GM13976 (cell line): ENCODE data around the gene FOXB2.
A peak's percentile ranks its signal among the peaks of the same experiment; 100 is the strongest.

Experiments
- DNase-seq: peaks from one replicate; pipeline ENCODE4 v3.0.0; 2012; ENCODE audit warnings: low spot score
- in situ Hi-C: fragments of 300-500 bp; cut with MboI; formaldehyde crosslinking; loops from one replicate; pipeline ENCODE4 v1.12.0; 2022; ENCODE audit warnings: low sequenced_read_pairs, mixed read lengths, inconsistent platforms; ENCODE audit not compliant: unreplicated experiment
- TF ChIP-seq, protein P1 (sequence below): IDR thresholded peaks from 2 replicates; pipeline ENCODE4 v1.5.1; 2012; ENCODE audit warnings: borderline replicate concordance, mild to moderate bottlenecking; ENCODE audit not compliant: insufficient read depth; ENCODE audit errors: extremely low read depth, missing control alignments, control extremely low read depth

FOXB2 gene

DNA sequence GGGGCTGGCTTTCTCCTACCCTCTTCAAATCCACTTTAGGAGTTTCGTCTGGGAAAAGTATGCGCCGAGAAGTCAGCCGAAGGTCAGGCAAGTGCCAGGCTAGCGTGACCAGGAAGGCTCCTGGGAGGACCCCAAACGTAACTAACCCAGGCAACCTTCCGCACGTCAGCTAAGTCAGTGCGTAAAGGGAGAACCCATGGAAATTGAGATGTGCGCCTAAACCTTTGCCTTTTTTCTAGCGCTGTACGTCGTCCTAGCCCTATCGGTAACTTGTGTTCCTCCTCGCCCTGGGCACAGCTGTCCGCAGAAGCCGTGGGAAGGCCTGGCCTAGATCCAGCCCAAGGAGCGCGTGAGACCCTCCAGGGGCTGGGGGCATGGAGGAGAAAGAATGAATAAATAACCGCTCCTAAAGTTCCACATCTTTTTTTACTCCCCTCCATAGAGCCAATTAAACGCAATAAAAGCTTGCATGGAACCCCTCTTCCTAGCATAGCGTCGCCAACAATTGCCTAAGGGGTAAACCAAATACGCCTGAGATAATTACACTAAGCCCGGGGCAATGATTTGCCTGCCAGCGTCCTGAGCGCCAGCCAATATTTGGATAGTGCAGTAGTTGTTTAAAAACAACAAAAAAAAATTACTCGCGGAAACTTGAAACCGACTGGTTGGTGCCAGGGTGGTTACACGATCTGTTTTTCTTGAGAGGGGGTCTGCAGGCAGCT lies 4.0 kb upstream of the FOXB2 start:
- peak; percentile 27 for DNase-seq
- TF ChIP-seq, protein P1, sequence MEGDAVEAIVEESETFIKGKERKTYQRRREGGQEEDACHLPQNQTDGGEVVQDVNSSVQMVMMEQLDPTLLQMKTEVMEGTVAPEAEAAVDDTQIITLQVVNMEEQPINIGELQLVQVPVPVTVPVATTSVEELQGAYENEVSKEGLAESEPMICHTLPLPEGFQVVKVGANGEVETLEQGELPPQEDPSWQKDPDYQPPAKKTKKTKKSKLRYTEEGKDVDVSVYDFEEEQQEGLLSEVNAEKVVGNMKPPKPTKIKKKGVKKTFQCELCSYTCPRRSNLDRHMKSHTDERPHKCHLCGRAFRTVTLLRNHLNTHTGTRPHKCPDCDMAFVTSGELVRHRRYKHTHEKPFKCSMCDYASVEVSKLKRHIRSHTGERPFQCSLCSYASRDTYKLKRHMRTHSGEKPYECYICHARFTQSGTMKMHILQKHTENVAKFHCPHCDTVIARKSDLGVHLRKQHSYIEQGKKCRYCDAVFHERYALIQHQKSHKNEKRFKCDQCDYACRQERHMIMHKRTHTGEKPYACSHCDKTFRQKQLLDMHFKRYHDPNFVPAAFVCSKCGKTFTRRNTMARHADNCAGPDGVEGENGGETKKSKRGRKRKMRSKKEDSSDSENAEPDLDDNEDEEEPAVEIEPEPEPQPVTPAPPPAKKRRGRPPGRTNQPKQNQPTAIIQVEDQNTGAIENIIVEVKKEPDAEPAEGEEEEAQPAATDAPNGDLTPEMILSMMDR, result no peak
- in situ Hi-C loops, result no loop called here

DNA sequence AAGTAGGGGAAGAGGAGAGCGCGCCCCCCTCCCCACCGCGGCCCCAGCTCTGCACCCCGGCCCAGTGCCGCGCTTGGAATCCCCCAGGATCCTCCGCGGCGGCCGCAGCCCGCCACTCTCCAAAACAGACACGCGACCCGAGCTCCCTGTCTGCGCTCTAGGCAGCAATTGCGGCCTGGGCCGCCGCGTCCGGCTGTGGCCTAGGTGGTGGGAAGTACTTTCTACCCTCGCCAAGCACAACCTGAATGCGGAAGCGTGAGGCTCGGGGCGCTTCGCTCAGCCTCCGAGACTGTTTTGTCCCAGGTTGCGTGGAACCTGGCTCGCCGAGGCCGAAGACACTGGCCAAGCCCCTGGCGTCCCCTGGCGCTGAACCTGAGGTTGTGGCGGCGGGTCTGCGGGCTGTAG lies 3.3 kb upstream of the FOXB2 start:
- in situ Hi-C loops, result no loop called here
- TF ChIP-seq, protein P1, result no peak
- no peak for DNase-seq

DNA sequence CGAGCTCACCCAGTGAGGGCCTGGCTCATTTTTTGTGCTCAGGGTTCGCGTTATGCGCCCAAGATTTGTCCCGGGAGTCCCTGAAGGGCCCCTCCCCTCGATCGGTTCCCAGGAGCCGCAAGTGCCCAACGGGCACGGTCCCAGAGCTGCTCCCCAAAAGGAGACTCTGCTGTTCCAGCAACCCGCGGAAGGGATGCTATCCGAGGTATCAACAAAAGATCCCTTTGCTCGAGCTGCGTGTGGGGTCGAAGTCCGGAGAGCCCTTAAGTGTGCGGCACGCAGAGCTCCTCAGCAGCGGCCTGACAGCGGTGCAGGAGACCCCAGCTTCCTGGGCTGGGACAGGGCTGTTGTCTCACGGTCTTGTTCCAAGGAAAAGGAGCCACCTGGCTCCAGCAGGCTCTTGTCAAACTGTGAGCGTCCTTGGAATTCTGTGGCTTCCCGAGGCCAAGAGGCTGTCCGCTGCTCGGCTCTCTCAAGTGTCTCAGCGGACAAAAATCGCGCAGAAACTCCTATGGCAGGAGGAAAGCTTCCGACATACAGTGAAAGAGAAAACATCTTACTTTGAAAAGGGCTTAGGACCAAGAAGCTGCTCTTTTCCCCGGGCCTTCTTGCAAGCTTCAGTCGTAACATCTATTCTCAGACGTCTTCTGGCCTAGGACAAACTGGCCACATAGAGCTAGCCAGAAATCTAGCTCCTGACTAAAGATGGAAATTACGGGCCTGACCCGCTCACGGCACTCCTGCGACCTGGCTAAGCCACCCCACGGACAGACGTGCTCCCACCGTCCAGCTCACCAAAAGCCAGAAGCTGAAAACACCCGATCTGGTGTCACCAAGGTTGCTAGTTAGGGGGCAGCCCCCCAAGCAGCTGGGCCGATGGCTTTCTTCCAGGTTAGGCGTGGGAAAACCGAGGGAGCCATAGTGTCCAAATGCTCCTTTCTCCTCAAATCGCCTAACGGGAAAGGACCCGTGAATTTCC lies 2.6 kb upstream of the FOXB2 start:
- in situ Hi-C loops, result no loop called here
- DNase-seq, result peak; percentile 45
- TF ChIP-seq, protein P1, result no peak

DNA sequence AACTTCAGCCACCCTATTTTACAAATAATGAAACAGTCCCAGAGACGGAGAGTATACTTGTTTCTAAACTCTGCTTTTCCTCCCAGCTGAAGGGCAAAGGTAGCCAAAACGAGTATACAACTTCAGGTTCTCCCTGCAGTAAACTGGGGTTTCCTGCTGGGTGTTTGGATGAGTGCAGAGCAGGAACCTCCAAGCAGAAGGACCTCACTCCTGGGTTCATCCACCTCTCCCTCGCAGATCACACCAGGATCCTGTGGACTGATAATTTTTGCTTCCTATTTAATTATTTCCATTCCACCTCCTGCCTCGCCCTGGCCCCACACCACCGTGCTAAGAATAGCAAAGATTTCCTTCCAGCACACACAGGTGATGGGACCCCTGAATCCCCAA lies 2.0 kb upstream of the FOXB2 start:
- TF ChIP-seq, protein P1, result no peak
- in situ Hi-C loops, result no loop called here
- DNase-seq, result peak; percentile 23

DNA sequence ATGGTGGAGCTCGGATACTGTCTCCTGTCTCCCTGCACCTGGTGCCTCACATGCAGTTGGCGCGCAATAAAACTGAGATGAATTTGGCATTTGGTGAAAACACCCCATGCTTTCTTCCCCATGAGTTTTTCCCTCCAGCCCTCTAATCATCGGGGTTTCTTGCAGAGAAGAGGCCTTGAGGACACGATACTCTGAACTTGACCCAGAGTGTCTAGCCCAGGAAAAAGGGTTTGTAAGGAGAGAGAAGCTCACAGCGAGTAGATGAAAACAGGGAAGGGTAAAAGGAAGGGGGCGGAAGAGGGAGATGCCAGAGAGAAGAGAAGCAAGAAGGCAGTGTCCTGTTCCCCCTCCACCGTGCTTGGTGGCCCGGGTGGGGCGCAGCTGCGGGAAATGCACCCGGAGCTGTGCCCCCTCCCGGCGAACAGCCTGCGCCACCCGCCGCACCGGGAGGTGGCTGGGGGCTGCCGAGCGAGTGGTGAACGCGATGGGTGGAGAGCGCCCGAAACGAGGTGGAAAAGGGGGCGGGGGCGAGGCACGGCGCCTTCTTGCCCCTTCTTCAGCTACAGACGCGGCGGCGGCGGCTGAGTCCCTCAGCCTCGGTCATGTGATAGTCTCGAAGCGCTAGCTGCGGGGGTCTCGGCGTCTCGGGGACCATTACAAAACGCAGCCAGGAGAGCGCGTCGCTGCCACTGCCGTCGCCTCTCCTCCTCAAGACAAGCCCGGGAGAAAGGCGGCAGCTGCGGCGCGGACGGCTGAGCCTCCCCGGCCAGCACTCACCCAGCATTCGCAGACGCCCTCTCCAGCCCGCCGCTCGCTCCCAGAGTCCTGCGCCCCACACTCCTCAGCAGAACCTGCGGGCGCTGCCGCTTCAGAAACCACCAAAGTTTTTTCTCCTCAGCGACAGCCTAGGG lies 1.1 kb upstream of the FOXB2 start:
- in situ Hi-C loops, result no loop called here
- peak; percentile 33 for DNase-seq
- TF ChIP-seq, protein P1, result no peak

DNA sequence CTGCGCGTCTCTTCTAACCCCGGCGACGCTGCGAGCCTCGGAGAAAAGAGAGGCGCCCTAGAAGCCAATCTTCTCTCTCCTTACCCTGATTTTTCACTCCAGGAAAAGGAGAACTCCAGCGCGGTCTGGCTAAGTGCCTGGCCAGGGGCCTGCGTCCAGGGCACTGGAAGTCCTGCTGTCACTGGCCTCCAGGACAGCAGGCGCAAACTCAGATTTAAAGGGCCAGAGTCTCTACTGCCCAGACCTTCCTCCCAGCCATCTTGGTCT lies 553 bp upstream of the FOXB2 start:
- in situ Hi-C loops, result no loop called here
- DNase-seq, result no peak
- TF ChIP-seq, protein P1, result no peak
